Stimulated activated CD4-positive, alpha-beta T cell treated with anti-CD3 and anti-CD28 coated beads, Interleukin-15, amount 100 ng/mL, for 24 hours (primary cell): ENCODE measurements around the gene LRIG1.

Experiments
- DNase-seq: peaks from one replicate; pipeline ENCODE4 v3.0.0-alpha.2; 2020

The LRIG1 gene

DNA sequence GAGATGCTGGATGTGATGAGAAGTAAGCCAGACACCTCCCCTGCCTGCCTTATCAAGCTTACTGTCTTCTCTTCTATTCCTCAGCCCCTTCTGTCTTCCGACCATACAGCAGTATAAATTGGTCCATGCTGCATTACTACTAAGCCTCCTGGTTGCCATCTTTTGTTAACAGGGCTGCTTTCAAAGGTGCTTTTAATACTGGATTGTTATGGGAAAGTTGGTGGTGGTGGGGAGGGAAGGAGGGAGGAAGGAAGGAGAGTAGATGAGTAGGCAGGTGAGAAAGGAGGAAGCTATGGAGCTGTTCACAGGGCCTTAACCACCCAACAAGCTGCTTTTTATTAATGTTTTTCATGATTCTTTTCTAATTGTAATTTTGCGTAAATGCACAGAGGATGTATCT lies 165.2 kb downstream of the LRIG1 start:
- no peak for DNase-seq
